Liver (tissue), 3 donors: ENCODE data around the gene TXN2.

Experiments
- ATF3 ChIP-seq: IDR thresholded peaks from 2 replicates; pipeline ENCODE4 v1.6.1; 2016; ENCODE audit warnings: antibody characterized with exemption
- CTCF ChIP-seq: fragments of 150-350 bp; IDR thresholded peaks from 2 replicates; pipeline ENCODE4 v1.5.1; 2017; ENCODE audit warnings: improper control_type of control experiment, low read depth, low read length; ENCODE audit not compliant: missing input control
- EGR1 ChIP-seq, 2 donors: IDR thresholded peaks; 2 replicates each; pipeline ENCODE4 v1.6.1; 2016 to 2018; ENCODE audit warnings: antibody characterized with exemption in 2 of 2, low read depth in 2 of 2
- GABPA ChIP-seq, 2 donors: IDR thresholded peaks in 1 of 2; conservative IDR thresholded peaks in 1 of 2; 2 replicates each; pipeline ENCODE4 v1.6.1; 2016; ENCODE audit warnings: antibody characterized with exemption in 2 of 2, mild to moderate bottlenecking in 1 of 2, moderate library complexity in 1 of 2
- JUND ChIP-seq, 2 donors: IDR thresholded peaks; 2 replicates each; pipeline ENCODE4 v1.6.1; 2016; ENCODE audit warnings: antibody characterized with exemption in 2 of 2
- MAX ChIP-seq: IDR thresholded peaks from 2 replicates; pipeline ENCODE4 v1.6.1; 2016; ENCODE audit warnings: antibody characterized with exemption
- RAD21 ChIP-seq, 2 donors: IDR thresholded peaks; 2 replicates each; pipeline ENCODE4 v1.6.1; 2016; ENCODE audit warnings: antibody characterized with exemption in 2 of 2, mild to moderate bottlenecking in 2 of 2
- REST ChIP-seq: IDR thresholded peaks from 2 replicates; pipeline ENCODE4 v1.6.1; 2016; ENCODE audit warnings: antibody characterized with exemption, mild to moderate bottlenecking
- RXRA ChIP-seq, 2 donors: IDR thresholded peaks; 2 replicates each; pipeline ENCODE4 v1.6.1; 2017 to 2018; ENCODE audit warnings: antibody characterized with exemption in 2 of 2, mild to moderate bottlenecking in 1 of 2
- SP1 ChIP-seq: IDR thresholded peaks from 2 replicates; pipeline ENCODE4 v1.6.1; 2018; ENCODE audit warnings: antibody characterized with exemption, mild to moderate bottlenecking
- TAF1 ChIP-seq: conservative IDR thresholded peaks from 2 replicates; pipeline ENCODE4 v1.6.1; 2016; ENCODE audit warnings: antibody characterized with exemption, mild to moderate bottlenecking
- YY1 ChIP-seq: IDR thresholded peaks from 2 replicates; pipeline ENCODE4 v1.6.1; 2016; ENCODE audit warnings: antibody characterized with exemption, mild to moderate bottlenecking
- ZBTB33 ChIP-seq: IDR thresholded peaks from 2 replicates; pipeline ENCODE4 v1.6.1; 2016; ENCODE audit warnings: antibody characterized with exemption
- donor health status: healthy.
- donor health status: healthy.

GRCh38 chr22:36440429-36441002, 40.9 kb downstream of the TXN2 start:
- no peak for TF ChIP-seq CTCF
- no peak for TF ChIP-seq EGR1 (IDR thresholded peaks at IDR 0.05; ENCODE audit: low read depth in 2 of 2)
- no peak for TF ChIP-seq REST
- TF ChIP-seq SP1: no peak
- no peak for TF ChIP-seq TAF1
- no peak for TF ChIP-seq ZBTB33
- TF ChIP-seq MAX: no peak
- TF ChIP-seq ATF3: no peak
- TF ChIP-seq RAD21 (IDR thresholded peaks at IDR 0.05): no peak
- no peak for TF ChIP-seq RXRA (IDR thresholded peaks at IDR 0.05)
- TF ChIP-seq GABPA (IDR thresholded peaks at IDR 0.05 in 1 of 2, conservative IDR thresholded peaks at IDR 0.05 in 1 of 2): no peak
- no peak for TF ChIP-seq YY1
- no peak for TF ChIP-seq JUND (IDR thresholded peaks at IDR 0.05)
